Endothelial cell of umbilical vein (primary cell): ENCODE measurements around the gene QRFP.

Experiments
- JUN ChIP-seq: IDR thresholded peaks from 2 replicates; pipeline ENCODE4 v1.6.1; 2011; ENCODE audit warnings: borderline replicate concordance, low read depth; ENCODE audit not compliant: insufficient read length, insufficient read depth
- TF ChIP-seq, protein P1 (sequence below), 2 donors: IDR thresholded peaks; 1 replicate in 1 of 2; 2 replicates in 1 of 2; pipeline ENCODE4 v1.5.1; 2011; ENCODE audit warnings: low read length in 2 of 2, mild to moderate bottlenecking in 2 of 2, moderate library complexity in 2 of 2, control low read depth in 1 of 2, inconsistent platforms in 1 of 2, low read depth in 1 of 2; ENCODE audit not compliant: insufficient read depth in 1 of 2; ENCODE audit errors: extremely low read depth in 1 of 2

DNA sequence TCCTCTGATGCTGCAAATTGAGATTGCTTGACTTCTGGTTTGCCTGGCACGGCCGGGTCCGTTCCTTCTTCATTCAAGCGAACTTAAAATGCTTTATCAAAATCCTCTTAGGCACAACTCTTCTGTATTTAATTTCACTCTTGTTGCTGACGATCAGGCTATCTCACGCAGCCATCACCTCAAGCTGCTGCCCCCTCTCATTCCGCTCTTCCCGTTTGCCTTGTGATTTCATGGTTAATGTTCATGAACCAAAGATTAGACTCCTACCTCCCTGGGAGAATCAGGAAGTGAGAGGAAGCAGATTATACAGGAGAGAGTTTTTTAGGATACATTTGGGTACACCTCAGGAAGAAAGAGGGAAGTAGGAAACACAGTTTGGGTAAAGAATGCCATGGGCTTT is 22.6 kb downstream of the QRFP start:
- TF ChIP-seq, protein P1, sequence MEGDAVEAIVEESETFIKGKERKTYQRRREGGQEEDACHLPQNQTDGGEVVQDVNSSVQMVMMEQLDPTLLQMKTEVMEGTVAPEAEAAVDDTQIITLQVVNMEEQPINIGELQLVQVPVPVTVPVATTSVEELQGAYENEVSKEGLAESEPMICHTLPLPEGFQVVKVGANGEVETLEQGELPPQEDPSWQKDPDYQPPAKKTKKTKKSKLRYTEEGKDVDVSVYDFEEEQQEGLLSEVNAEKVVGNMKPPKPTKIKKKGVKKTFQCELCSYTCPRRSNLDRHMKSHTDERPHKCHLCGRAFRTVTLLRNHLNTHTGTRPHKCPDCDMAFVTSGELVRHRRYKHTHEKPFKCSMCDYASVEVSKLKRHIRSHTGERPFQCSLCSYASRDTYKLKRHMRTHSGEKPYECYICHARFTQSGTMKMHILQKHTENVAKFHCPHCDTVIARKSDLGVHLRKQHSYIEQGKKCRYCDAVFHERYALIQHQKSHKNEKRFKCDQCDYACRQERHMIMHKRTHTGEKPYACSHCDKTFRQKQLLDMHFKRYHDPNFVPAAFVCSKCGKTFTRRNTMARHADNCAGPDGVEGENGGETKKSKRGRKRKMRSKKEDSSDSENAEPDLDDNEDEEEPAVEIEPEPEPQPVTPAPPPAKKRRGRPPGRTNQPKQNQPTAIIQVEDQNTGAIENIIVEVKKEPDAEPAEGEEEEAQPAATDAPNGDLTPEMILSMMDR (IDR thresholded peaks at IDR 0.05; ENCODE audit: extremely low read depth in 1 of 2, insufficient read depth in 1 of 2, low read depth in 1 of 2, low read length in 2 of 2), result no peak
- no peak for TF ChIP-seq JUN
